GM21723 (cell line): ENCODE measurements around the gene CFAP65.
A peak's percentile ranks its signal among the peaks of the same experiment; 100 is the strongest.

Experiments used
- ATAC-seq: cut with Tn5 transposase; IDR thresholded peaks from one replicate; pipeline ENCODE4 v1.9.1; 2021; ENCODE audit warnings: mild to moderate bottlenecking, moderate library complexity; ENCODE audit not compliant: unreplicated experiment

Gene CFAP65

GRCh38 chr2:219032051-219032745 is 9.1 kb downstream of the CFAP65 start:
- no peak for ATAC-seq

DNA sequence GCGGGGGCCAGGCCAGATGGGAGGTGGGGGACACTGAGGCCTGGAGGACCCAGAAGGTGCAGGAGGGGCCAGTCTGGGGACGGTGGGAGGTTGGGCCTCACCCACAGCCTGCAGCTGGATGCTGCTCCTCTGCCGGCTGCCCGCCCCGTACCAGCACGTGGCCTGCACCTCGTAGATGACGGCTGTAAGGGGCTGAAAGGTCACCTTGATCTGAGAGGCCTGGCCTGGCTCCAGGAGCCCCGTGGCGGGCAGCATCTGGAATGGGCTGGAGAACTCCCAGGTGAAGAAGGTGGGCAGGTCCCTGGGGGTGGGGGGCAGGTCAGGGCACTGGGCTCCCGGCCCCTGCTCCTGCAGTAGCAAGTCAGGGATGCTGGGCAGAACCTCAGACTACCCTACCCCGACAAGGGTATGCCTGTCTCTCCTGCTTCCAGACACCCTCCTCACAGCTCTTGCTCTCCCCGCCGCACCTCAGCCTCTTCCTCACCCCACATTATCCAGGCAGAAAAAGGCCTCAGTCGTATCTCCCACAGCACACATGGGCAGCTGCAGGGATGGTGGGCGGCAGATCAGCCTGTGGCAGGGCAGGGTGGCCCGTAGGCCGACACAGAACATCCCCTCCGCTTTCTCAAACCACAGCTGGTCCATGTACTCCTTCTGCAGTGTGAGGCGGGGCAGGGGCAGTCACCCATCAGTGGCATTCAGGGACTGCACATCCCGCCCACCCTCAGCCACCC is 10.1 kb downstream of the CFAP65 start:
- ATAC-seq, result no peak

GRCh38 chr2:219030177-219030940 is 11.0 kb downstream of the CFAP65 start:
- ATAC-seq, result no peak

GRCh38 chr2:219029829-219030165 is 11.5 kb downstream of the CFAP65 start:
- peak; percentile 86 for ATAC-seq

DNA sequence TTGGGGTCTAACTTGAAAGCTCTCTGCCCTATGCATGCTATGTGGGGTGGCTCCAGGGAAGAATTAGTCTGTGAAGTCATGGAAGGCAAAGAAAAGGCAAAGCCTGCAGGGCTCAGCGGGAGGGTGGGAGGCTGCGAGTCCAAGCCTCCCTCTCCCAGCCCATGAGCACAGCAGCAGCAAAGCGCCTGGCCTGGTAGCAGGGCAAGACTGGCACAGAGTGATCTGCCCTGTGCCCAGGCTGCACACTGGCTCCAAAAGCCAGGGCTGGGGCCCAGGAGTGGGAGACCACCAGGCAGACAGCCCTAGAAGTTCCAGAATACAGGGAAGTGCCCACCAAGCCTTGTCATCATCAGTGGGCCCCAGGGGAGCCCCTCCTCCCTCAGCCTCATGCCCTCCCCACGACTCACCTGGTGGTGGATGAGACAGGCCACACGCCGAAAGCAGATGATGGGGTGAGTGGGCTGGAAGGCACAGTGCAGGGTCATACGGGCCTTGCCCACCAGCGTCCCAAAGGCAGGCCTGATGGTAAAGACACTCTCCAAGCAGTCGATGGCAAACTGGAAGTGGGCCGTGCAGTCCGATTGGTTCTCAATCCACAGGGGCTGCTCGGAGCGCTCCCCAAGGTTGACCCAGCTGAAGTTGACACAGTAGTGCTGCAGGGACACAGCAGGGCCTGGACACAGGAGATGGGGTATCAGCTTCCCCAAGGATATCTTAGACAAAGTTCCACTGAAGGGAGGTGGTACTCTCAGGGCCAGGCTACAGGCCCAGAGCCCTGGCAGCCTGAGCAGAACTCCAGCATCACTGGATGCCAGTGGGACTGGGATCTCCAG is 12.1 kb downstream of the CFAP65 start:
- peak; percentile 27 for ATAC-seq

GRCh38 chr2:219028141-219028540 is 13.2 kb downstream of the CFAP65 start:
- ATAC-seq, result no peak

GRCh38 chr2:219027511-219028055 is 13.7 kb downstream of the CFAP65 start:
- ATAC-seq, result no peak

- ATAC-seq, result no peak
These were observed 14.4 kb downstream of the CFAP65 start for GRCh38 chr2:219026946-219027345.

GRCh38 chr2:219025637-219026585 is 15.4 kb downstream of the CFAP65 start:
- no peak for ATAC-seq

- no peak for ATAC-seq
These were observed 17.3 kb downstream of the CFAP65 start for GRCh38 chr2:219024059-219024458.

DNA sequence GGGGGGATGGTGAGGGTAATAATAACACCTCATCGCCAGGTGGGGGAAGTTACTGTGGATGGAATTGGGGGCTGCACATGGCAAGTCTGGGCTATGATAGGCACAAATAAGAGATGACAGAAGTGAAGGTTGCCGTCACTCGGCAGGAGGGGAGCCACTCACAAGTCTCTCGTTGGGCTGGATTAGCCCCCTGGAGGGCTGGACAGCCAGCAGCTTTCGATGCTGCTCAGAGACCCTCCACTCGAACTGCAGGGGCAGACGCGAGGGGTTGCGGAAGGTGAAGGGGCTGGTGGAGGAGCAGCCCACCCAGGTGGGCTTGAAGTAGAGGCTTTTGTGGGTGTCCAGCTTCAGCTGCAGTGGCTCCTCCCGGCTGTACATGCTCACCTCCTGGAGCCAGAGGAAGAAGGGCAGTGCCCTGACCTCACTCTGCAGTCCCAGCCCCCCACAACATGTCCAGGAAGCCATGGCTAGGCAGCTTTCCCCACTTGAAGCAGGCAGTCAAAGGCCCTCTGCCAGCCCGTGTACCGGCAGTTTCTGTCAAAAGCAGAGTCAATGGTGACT is 18.2 kb downstream of the CFAP65 start:
- ATAC-seq, result no peak

GRCh38 chr2:219022616-219023015 is 18.7 kb downstream of the CFAP65 start:
- ATAC-seq, result no peak

GRCh38 chr2:219022041-219022440 is 19.3 kb downstream of the CFAP65 start:
- ATAC-seq, result no peak

DNA sequence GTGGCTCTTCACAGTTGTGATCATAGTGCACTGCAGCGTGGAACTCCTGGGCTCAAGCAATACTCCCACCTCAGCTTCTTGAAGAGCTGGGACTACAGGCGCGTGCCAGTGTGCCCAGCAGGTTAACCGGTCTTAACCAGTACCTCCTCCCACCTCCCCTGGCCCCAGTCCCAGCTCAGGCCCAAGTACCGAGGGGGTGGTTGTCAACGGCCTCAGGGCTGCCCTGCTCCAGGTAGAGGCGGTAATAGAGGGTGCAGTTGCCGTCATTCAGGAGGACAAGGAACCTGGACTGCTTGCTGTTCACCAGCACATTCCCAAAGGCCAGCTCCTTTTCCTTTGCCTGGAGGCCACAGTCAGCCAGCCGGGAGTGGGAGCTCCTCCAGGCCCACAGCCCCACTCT is 19.7 kb downstream of the CFAP65 start:
- no peak for ATAC-seq

GRCh38 chr2:219020604-219021365 is 20.5 kb downstream of the CFAP65 start:
- ATAC-seq, result no peak

DNA sequence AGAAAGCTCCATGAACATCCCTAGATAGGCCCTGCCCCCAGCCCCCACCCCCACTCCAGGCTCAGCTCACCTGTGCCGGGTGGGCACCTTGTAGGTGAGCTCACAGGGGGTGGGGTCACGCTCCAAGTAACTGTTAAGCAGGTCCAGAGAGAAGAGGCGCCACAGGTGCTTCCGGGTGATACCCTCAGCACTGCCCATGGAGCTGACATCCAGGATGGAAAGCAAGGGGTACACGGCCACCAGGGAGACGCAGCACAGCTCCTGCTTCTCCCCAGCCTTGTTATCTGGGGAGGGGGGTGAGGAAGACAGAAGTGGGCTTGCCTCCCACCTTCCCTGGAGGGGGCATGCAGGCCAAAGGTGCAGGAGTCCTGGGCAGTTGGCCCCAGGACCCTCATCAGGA is 21.9 kb downstream of the CFAP65 start:
- ATAC-seq, result no peak

DNA sequence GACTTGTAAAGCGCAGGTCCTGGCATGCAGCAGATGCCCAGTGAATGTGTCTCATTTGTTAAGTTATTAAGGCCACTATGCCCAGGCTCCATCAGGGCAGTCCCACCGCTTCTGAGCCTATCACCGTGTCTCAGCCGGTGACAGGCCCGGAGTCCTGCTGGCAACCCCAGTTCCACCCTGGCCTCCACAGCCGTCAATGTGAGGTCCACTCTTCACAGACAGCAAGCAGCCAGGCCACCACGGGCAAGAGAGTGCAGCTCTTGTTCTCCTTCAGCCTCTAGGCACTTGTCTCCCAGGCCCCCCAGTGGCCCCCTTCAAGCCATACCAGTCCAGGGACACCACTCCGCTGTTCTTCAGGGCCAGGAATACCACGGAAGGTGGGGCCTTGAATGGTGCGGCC is 22.6 kb downstream of the CFAP65 start:
- ATAC-seq, result no peak

DNA sequence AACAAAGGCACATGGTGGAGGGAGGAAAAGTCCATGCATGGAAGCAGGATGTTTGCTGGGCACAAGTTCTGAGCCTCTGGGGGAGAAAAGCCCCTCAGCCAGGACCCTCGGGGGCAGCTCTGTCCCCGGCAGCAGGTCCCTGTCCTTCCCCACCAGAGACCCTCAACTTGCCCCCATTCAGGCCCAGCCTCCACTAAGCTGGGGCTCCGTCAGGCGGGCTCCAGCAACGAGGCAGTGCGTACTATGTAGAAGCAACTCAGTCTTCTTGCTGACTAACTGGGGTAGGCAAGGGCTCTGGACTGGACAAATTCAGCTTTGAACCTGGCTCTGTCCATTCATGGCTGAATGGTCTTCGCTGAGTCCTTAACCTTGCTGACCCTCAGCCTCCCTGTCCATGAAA is 23.0 kb downstream of the CFAP65 start:
- no peak for ATAC-seq
